Measurements from ENCODE around the gene FRY. TPM values are rescaled to one million over a fixed set of nuclear protein-coding genes. Genes with fewer than 3 reads are reported as not detected.

FRY gene
- total and polyA plus RNA-seq, 2 donors, result 4.8 to 9.8 TPM

- DNase-seq (ENCODE audit: low read depth in 6 of 9, low spot score in 9 of 9), result no peak
- H3K36me3 ChIP-seq (ENCODE audit: control insufficient read depth in 2 of 2, insufficient read depth in 2 of 2, low read length in 1 of 2), result peaks cover 3 to 9% of the 10 kb centered on the region in 2 donors
- H3K9me3 ChIP-seq (ENCODE audit: control insufficient read depth in 2 of 2, insufficient read depth in 1 of 2, low read length in 1 of 2), result no peaks in the 10 kb centered on the region
- no peaks in the 10 kb centered on the region for H3K27me3 ChIP-seq (ENCODE audit: control insufficient read depth in 2 of 2, insufficient read depth in 1 of 2, low read length in 1 of 2)
- 98% methylated on average over 5 of the region's 5 CpGs for WGBS
- no peak overlapping the region for H3K27ac ChIP-seq (ENCODE audit: low read depth in 1 of 2, low read length in 1 of 2)
- H3K4me1 ChIP-seq (ENCODE audit: control insufficient read depth in 2 of 2, insufficient read depth in 2 of 2, low read length in 2 of 2), result peaks cover 0 to 3% of the 10 kb centered on the region in 2 donors
- H3K4me3 ChIP-seq (ENCODE audit: low read length in 2 of 2), result no peak overlapping the region
These were observed 212.1 kb downstream of the FRY start for GRCh38 chr13:32243695-32244094.

- H3K4me1 ChIP-seq (ENCODE audit: control insufficient read depth in 2 of 2, insufficient read depth in 2 of 2, low read length in 2 of 2), result peaks cover 0 to 9% of the 10 kb centered on the region in 2 donors
- WGBS, result 87% methylated on average over 5 of the region's 5 CpGs
- H3K9me3 ChIP-seq (ENCODE audit: control insufficient read depth in 2 of 2, insufficient read depth in 1 of 2, low read length in 1 of 2), result no peaks in the 10 kb centered on the region
- H3K27me3 ChIP-seq (ENCODE audit: control insufficient read depth in 2 of 2, insufficient read depth in 1 of 2, low read length in 1 of 2), result no peaks in the 10 kb centered on the region
- H3K27ac ChIP-seq (ENCODE audit: low read depth in 1 of 2, low read length in 1 of 2), result no peak overlapping the region
- no peak overlapping the region for H3K4me3 ChIP-seq (ENCODE audit: low read length in 2 of 2)
- peaks cover 3 to 7% of the 10 kb centered on the region in 2 donors for H3K36me3 ChIP-seq (ENCODE audit: control insufficient read depth in 2 of 2, insufficient read depth in 2 of 2, low read length in 1 of 2)
- no peak for DNase-seq (ENCODE audit: low read depth in 6 of 9, low spot score in 9 of 9)
These were observed 214.0 kb downstream of the FRY start for GRCh38 chr13:32245555-32245954.

DNA sequence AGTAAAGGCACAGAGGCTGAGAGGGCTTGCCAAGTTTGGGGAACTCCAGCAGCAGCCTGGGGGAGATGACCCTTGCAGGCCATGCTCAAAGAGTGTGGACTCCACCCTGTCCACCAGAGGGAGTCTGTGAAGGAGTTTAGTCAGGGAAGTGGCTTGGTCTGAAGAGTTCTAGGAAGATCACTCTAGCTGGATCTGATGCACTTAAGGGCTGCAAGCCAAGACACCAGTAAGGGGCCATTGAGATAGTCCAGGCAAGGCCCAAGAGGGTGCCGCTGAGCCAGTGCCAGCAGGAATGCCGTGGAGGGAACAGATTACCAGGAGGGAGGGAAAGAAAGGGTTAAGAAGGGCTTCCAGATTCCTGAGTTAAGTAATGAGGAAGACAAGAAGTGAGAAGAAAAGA lies 214.9 kb downstream of the FRY start:
- peak in 6 of 9 donors; percentile 6 to 53 (median 21) for DNase-seq (ENCODE audit: low read depth in 6 of 9, low spot score in 9 of 9)
- no peaks in the 10 kb centered on the region for H3K27me3 ChIP-seq (ENCODE audit: control insufficient read depth in 2 of 2, insufficient read depth in 1 of 2, low read length in 1 of 2)
- H3K27ac ChIP-seq (ENCODE audit: low read depth in 1 of 2, low read length in 1 of 2), result no peak overlapping the region
- H3K4me1 ChIP-seq (ENCODE audit: control insufficient read depth in 2 of 2, insufficient read depth in 2 of 2, low read length in 2 of 2), result peaks cover 0 to 9% of the 10 kb centered on the region in 2 donors
- H3K9me3 ChIP-seq (ENCODE audit: control insufficient read depth in 2 of 2, insufficient read depth in 1 of 2, low read length in 1 of 2), result no peaks in the 10 kb centered on the region
- peaks cover 0 to 7% of the 10 kb centered on the region in 2 donors for H3K36me3 ChIP-seq (ENCODE audit: control insufficient read depth in 2 of 2, insufficient read depth in 2 of 2, low read length in 1 of 2)
- no peak overlapping the region for H3K4me3 ChIP-seq (ENCODE audit: low read length in 2 of 2)
- 93% methylated on average over 2 of the region's 2 CpGs for WGBS

DNA sequence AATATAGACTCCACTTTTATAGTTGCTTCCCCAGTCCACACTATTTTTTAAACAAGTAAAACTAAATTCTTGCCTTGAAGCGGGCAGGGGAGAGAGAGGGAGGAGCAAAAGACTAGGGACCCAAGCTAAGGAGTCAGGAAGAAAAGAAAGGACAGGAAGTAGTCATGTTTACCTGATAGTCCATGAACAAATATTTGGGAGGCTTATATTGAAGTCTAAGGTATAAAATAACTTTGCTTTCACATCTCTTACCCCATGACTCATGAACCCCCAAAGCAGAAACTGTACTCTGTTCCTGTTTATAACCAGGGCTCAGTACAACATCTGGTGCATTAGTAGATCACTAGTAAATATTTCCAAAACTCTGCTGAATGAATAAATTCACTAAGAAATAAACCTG lies 216.3 kb downstream of the FRY start:
- no peak for DNase-seq (ENCODE audit: low read depth in 6 of 9, low spot score in 9 of 9)
- 100% methylated on average over 1 of the region's 1 CpG for WGBS
- Histone ChIP-seq H3K9me3 (ENCODE audit: control insufficient read depth in 2 of 2, insufficient read depth in 1 of 2, low read length in 1 of 2) (no peaks in the 10 kb centered on the region), H3K27me3 (ENCODE audit: control insufficient read depth in 2 of 2, insufficient read depth in 1 of 2, low read length in 1 of 2) (no peaks in the 10 kb centered on the region), H3K4me3 (ENCODE audit: low read length in 2 of 2) (no peak overlapping the region), H3K36me3 (ENCODE audit: control insufficient read depth in 2 of 2, insufficient read depth in 2 of 2, low read length in 1 of 2) (peaks cover 0 to 10% of the 10 kb centered on the region in 2 donors), H3K4me1 (ENCODE audit: control insufficient read depth in 2 of 2, insufficient read depth in 2 of 2, low read length in 2 of 2) (peaks cover 0 to 9% of the 10 kb centered on the region in 2 donors), H3K27ac (ENCODE audit: low read depth in 1 of 2, low read length in 1 of 2) (no peak overlapping the region)

DNA sequence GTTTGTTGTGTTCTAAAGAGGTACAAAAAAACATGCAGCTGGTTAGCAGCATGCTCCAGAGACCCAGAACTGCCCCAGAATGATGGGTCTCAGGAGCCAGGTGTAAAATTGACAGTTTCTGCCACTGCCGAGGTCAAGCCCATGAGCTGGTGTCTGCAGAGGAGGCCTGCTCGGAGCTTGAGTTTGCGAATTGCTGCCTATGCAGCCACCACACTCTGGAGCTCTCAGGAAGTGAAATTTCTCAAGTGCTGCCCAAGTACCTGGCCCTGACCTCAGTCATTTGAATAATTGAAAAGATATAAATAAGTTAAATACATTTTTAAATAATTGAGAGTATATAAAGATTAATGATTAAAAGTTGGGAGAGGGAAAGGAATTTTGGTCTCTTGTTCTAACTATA lies 217.2 kb downstream of the FRY start:
- no peaks in the 10 kb centered on the region for H3K27me3 ChIP-seq (ENCODE audit: control insufficient read depth in 2 of 2, insufficient read depth in 1 of 2, low read length in 1 of 2)
- no peaks in the 10 kb centered on the region for H3K9me3 ChIP-seq (ENCODE audit: control insufficient read depth in 2 of 2, insufficient read depth in 1 of 2, low read length in 1 of 2)
- H3K4me3 ChIP-seq (ENCODE audit: low read length in 2 of 2), result no peak overlapping the region
- 98% methylated on average over 3 of the region's 3 CpGs for WGBS
- peaks cover 0 to 9% of the 10 kb centered on the region in 2 donors for H3K4me1 ChIP-seq (ENCODE audit: control insufficient read depth in 2 of 2, insufficient read depth in 2 of 2, low read length in 2 of 2)
- H3K36me3 ChIP-seq (ENCODE audit: control insufficient read depth in 2 of 2, insufficient read depth in 2 of 2, low read length in 1 of 2), result peaks cover 0 to 10% of the 10 kb centered on the region in 2 donors
- H3K27ac ChIP-seq (ENCODE audit: low read depth in 1 of 2, low read length in 1 of 2), result no peak overlapping the region
- DNase-seq (ENCODE audit: low read depth in 6 of 9, low spot score in 9 of 9), result peak in 2 of 9 donors; percentile 13 to 18

- peaks cover 0 to 7% of the 10 kb centered on the region in 2 donors for H3K4me1 ChIP-seq (ENCODE audit: control insufficient read depth in 2 of 2, insufficient read depth in 2 of 2, low read length in 2 of 2)
- H3K27me3 ChIP-seq (ENCODE audit: control insufficient read depth in 2 of 2, insufficient read depth in 1 of 2, low read length in 1 of 2), result no peaks in the 10 kb centered on the region
- H3K36me3 ChIP-seq (ENCODE audit: control insufficient read depth in 2 of 2, insufficient read depth in 2 of 2, low read length in 1 of 2), result peaks cover 0 to 4% of the 10 kb centered on the region in 2 donors
- 97% methylated on average over 4 of the region's 4 CpGs for WGBS
- no peak overlapping the region for H3K4me3 ChIP-seq (ENCODE audit: low read length in 2 of 2)
- DNase-seq (ENCODE audit: low read depth in 6 of 9, low spot score in 9 of 9), result no peak
- no peaks in the 10 kb centered on the region for H3K9me3 ChIP-seq (ENCODE audit: control insufficient read depth in 2 of 2, insufficient read depth in 1 of 2, low read length in 1 of 2)
- no peak overlapping the region for H3K27ac ChIP-seq (ENCODE audit: low read depth in 1 of 2, low read length in 1 of 2)
These were observed 221.4 kb downstream of the FRY start for GRCh38 chr13:32252812-32253438.

GRCh38 chr13:32253911-32254399 lies 222.4 kb downstream of the FRY start:
- no peak overlapping the region for H3K4me3 ChIP-seq (ENCODE audit: low read length in 2 of 2)
- H3K27ac ChIP-seq (ENCODE audit: low read depth in 1 of 2, low read length in 1 of 2), result no peak overlapping the region
- H3K4me1 ChIP-seq (ENCODE audit: control insufficient read depth in 2 of 2, insufficient read depth in 2 of 2, low read length in 2 of 2), result peaks cover 0 to 4% of the 10 kb centered on the region in 2 donors
- WGBS, result 97% methylated on average over 14 of the region's 14 CpGs
- H3K9me3 ChIP-seq (ENCODE audit: control insufficient read depth in 2 of 2, insufficient read depth in 1 of 2, low read length in 1 of 2), result no peaks in the 10 kb centered on the region
- H3K36me3 ChIP-seq (ENCODE audit: control insufficient read depth in 2 of 2, insufficient read depth in 2 of 2, low read length in 1 of 2), result peaks cover 0 to 4% of the 10 kb centered on the region in 2 donors
- DNase-seq (ENCODE audit: low read depth in 6 of 9, low spot score in 9 of 9), result no peak
- H3K27me3 ChIP-seq (ENCODE audit: control insufficient read depth in 2 of 2, insufficient read depth in 1 of 2, low read length in 1 of 2), result no peaks in the 10 kb centered on the region

DNA sequence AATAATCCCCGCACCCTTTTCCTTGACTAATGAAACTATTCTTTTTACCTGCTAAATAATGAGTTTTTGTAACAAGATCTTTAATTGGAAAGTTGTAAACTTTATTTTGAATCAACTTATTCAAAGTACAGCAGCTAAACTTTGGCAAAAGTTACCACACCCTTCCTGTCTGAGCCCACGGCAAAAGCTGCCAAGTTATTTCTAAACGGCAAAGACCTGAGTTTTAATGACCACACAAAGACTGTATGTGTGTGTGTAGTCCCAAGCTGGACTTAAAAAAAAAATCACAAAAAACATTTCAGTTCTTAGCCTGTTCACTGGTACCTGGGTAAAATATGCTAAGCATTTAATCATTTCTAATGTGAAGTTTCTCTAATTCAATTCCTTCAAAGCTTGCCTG lies 222.8 kb downstream of the FRY start:
- peaks cover 0 to 2% of the 10 kb centered on the region in 2 donors for H3K4me1 ChIP-seq (ENCODE audit: control insufficient read depth in 2 of 2, insufficient read depth in 2 of 2, low read length in 2 of 2)
- H3K36me3 ChIP-seq (ENCODE audit: control insufficient read depth in 2 of 2, insufficient read depth in 2 of 2, low read length in 1 of 2), result peaks cover 0 to 4% of the 10 kb centered on the region in 2 donors
- DNase-seq (ENCODE audit: low read depth in 6 of 9, low spot score in 9 of 9), result no peak
- no peaks in the 10 kb centered on the region for H3K27me3 ChIP-seq (ENCODE audit: control insufficient read depth in 2 of 2, insufficient read depth in 1 of 2, low read length in 1 of 2)
- H3K4me3 ChIP-seq (ENCODE audit: low read length in 2 of 2), result no peak overlapping the region
- no peaks in the 10 kb centered on the region for H3K9me3 ChIP-seq (ENCODE audit: control insufficient read depth in 2 of 2, insufficient read depth in 1 of 2, low read length in 1 of 2)
- WGBS, result 85% methylated on average over 3 of the region's 3 CpGs
- no peak overlapping the region for H3K27ac ChIP-seq (ENCODE audit: low read depth in 1 of 2, low read length in 1 of 2)

DNA sequence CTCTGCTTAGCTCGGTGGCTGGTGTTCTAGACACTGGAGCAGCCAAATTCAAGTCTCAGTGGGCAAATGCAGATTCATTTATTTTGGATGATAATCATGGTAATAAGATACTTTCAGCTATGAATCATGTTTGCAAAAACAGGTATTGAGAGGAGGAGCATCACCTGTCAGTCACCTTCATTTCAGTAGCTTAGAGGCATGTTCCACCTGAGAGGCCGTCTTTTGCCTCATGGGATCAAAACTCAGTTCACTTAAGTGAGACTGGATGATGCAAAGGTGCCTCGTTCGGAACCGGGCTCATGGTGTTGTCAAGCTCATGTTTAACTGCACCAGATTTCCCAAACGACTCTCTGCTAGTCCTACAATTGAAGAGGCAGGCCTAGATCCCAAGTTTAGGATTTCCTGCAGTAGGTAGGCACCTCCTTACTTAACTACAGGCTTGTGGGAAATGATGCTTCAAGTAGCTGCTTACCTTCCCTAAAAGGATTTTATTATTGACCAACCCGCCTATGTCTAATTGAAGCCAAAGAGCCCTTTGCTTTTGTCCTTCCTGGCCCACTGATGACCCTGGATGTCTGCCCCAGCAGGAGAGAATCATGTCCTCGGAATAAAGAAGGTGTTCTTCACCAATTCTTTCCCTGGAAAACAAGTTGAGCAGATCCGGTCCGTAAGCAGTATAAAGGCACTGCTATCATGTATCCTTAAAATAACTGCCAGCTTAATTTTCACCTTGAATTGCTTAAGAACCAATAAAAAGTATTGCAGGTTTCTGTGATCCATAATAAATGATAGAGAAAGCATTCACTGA lies 223.5 kb downstream of the FRY start:
- Histone ChIP-seq H3K9me3 (ENCODE audit: control insufficient read depth in 2 of 2, insufficient read depth in 1 of 2, low read length in 1 of 2) (no peaks in the 10 kb centered on the region), H3K27ac (ENCODE audit: low read depth in 1 of 2, low read length in 1 of 2) (no peak overlapping the region), H3K4me3 (ENCODE audit: low read length in 2 of 2) (no peak overlapping the region), H3K4me1 (ENCODE audit: control insufficient read depth in 2 of 2, insufficient read depth in 2 of 2, low read length in 2 of 2) (no peaks in the 10 kb centered on the region), H3K27me3 (ENCODE audit: control insufficient read depth in 2 of 2, insufficient read depth in 1 of 2, low read length in 1 of 2) (no peaks in the 10 kb centered on the region), H3K36me3 (ENCODE audit: control insufficient read depth in 2 of 2, insufficient read depth in 2 of 2, low read length in 1 of 2) (peaks cover 0 to 4% of the 10 kb centered on the region in 2 donors)
- no peak for DNase-seq (ENCODE audit: low read depth in 6 of 9, low spot score in 9 of 9)
- 94% methylated on average over 10 of the region's 10 CpGs for WGBS
